Esophagus squamous epithelium (tissue), 5 donors: ENCODE data around the gene DCUN1D2. TPM values are rescaled to one million over a fixed set of nuclear protein-coding genes. Genes with fewer than 3 reads are reported as not detected.

Experiments used
- DNase-seq: peaks from one replicate; lab custom pipeline; 2025; lab: John Stamatoyannopoulos, UW
- H3K27ac ChIP-seq, 4 donors: fragments of 200-600 bp; sonication (generic); one replicate each; pipeline ENCODE4 v1.5.1; 2016 to 2019; ENCODE audit warnings: mild to moderate bottlenecking in 1 of 4
- H3K27me3 ChIP-seq, 4 donors: fragments of 200-600 bp; sonication (generic); 1 replicate in 3 of 4; 2 replicates in 1 of 4; pipeline versions ENCODE4 v1.5.1 to v1.6.0; 2017 to 2021; ENCODE audit warnings: antibody characterized with exemption in 1 of 4
- H3K36me3 ChIP-seq, 3 donors: fragments of 200-600 bp; sonication (generic); one replicate each; pipeline ENCODE4 v1.5.1; 2016 to 2019
- H3K4me1 ChIP-seq, 3 donors: fragments of 200-600 bp; sonication (generic); one replicate each; pipeline ENCODE4 v1.5.1; 2017 to 2019
- H3K4me3 ChIP-seq, 4 donors: fragments of 200-600 bp; sonication (generic); 1 replicate in 3 of 4; 2 replicates in 1 of 4; pipeline ENCODE4 v1.5.1; 2016 to 2019; ENCODE audit warnings: mild to moderate bottlenecking in 2 of 4, moderate library complexity in 1 of 4
- H3K9me3 ChIP-seq, 3 donors: fragments of 200-600 bp; sonication (generic); one replicate each; pipeline ENCODE4 v1.5.1; 2016 to 2019
- CTCF ChIP-seq, 6 experiments: fragments of 450-650 bp in 4 of 6; fragments of 200-600 bp in 2 of 6; sonication (generic) in 2 of 6; IDR thresholded peaks; one replicate each; pipeline ENCODE4 v1.5.1; 2016 to 2019; ENCODE audit warnings: antibody characterized with exemption in 6 of 6, mild to moderate bottlenecking in 4 of 6, moderate library complexity in 4 of 6
- POLR2A ChIP-seq, 4 donors: fragments of 450-650 bp; IDR thresholded peaks; one replicate each; pipeline ENCODE4 v1.6.1; 2017; ENCODE audit warnings: antibody characterized with exemption in 4 of 4, mild to moderate bottlenecking in 4 of 4, moderate library complexity in 3 of 4
- WGBS, 2 donors: methylation state at CpG; one replicate each; pipeline ENCODE4 v1.1.5; 2018; 5-methylcytosine and 5-hydroxymethylcytosine counted together
- intact Hi-C: fragments of 100-400 bp; cut with DNase I; formaldehyde crosslinking; loops from one replicate; pipeline ENCODE4 v1.15.0; 2022
- total RNA-seq, 4 donors: library from RNA; depleted of rRNA; stranded (reverse); fragments of >200 nt; gene quantifications; one replicate each; pipeline ENCODE4 v1.1.0, GENCODE V29; 2016
- donor health status: DM: yes; HTN: yes; CAD: no.

Gene DCUN1D2
- total RNA-seq: 10 to 100 TPM in 1 of 4 donors, 1 to 10 TPM in 3; 4.7 to 14.1 (median 7.7) TPM

GRCh38 chr13:113490496-113491417 lies at the start of gene DCUN1D2:
Gene DCUN1D2 (minus strand): TSS chr13:113490711. CDS start chr13:113490669, 42 bp downstream.
- intact Hi-C loops: no loop called here
- peak within 1 kb of the TSS; percentile 83 to 95 (median 90) for H3K4me3 ChIP-seq
- peak within 1 kb of the TSS; percentile 88 to 94 (median 92) for H3K27ac ChIP-seq
- H3K27me3 ChIP-seq: no peaks in the 10 kb centered on the region
- peaks cover 3 to 9% (median 4%) of the 10 kb centered on the region in 3 donors for H3K36me3 ChIP-seq
- 0 to 4% methylated on average over 5 to 10 of the region's 115 CpGs for WGBS, 2 donors
- TF ChIP-seq POLR2A (IDR thresholded peaks at IDR 0.05) (peak in 3 of 4 donors; percentile 40 to 84 (median 79)), CTCF (IDR thresholded peaks at IDR 0.05) (peak in 1 of 6 experiments; percentile 22)
- H3K4me1 ChIP-seq: peaks cover 30 to 78% (median 32%) of the 10 kb centered on the region in 3 donors
- peak; percentile 27 for DNase-seq
- H3K9me3 ChIP-seq: no peaks in the 10 kb centered on the region

- Histone ChIP-seq H3K4me3 (no peak overlapping the region), H3K27me3 (no peaks in the 10 kb centered on the region), H3K4me1 (peaks cover 0 to 2% (median 0%) of the 10 kb centered on the region in 3 donors), H3K27ac (no peak overlapping the region), H3K9me3 (no peaks in the 10 kb centered on the region), H3K36me3 (peaks cover 0 to 78% (median 0%) of the 10 kb centered on the region in 3 donors)
- intact Hi-C loops: no loop called here
- DNase-seq: no peak
- no peak for TF ChIP-seq POLR2A (IDR thresholded peaks at IDR 0.05)
- TF ChIP-seq CTCF (IDR thresholded peaks at IDR 0.05): no peak
- 91 to 94% methylated on average over 15 of the region's 15 CpGs for WGBS, 2 donors
Observed at GRCh38 chr13:113539822-113540221, 49.3 kb upstream of the DCUN1D2 start.

GRCh38 chr13:113539176-113539575 lies 48.7 kb upstream of the DCUN1D2 start:
- WGBS, 2 donors: 90 to 97% methylated on average over 13 to 18 of the region's 18 CpGs
- Histone ChIP-seq H3K4me3 (no peak overlapping the region), H3K36me3 (peaks cover 0 to 77% (median 0%) of the 10 kb centered on the region in 3 donors)

GRCh38 chr13:113538689-113539058 lies 48.2 kb upstream of the DCUN1D2 start:
- no peak overlapping the region for H3K4me3 ChIP-seq
- intact Hi-C loops: no loop called here
- no peak for TF ChIP-seq CTCF (IDR thresholded peaks at IDR 0.05)
- no peak for TF ChIP-seq POLR2A (IDR thresholded peaks at IDR 0.05)
- H3K9me3 ChIP-seq: no peaks in the 10 kb centered on the region
- 96% methylated on average over 28 of the region's 28 CpGs for WGBS, 2 donors
- DNase-seq: no peak
- no peak overlapping the region for H3K27ac ChIP-seq
- no peaks in the 10 kb centered on the region for H3K27me3 ChIP-seq
- peaks cover 0 to 10% (median 0%) of the 10 kb centered on the region in 3 donors for H3K4me1 ChIP-seq
- peaks cover 0 to 75% (median 0%) of the 10 kb centered on the region in 3 donors for H3K36me3 ChIP-seq

More at GRCh38 chr13:113539176-113539575, 48.7 kb upstream of the DCUN1D2 start:
- no peak for TF ChIP-seq POLR2A (IDR thresholded peaks at IDR 0.05)
- TF ChIP-seq CTCF (IDR thresholded peaks at IDR 0.05): no peak
- peaks cover 0 to 5% (median 0%) of the 10 kb centered on the region in 3 donors for H3K4me1 ChIP-seq
- H3K27me3 ChIP-seq: no peaks in the 10 kb centered on the region
- no peaks in the 10 kb centered on the region for H3K9me3 ChIP-seq
- no peak overlapping the region for H3K27ac ChIP-seq
- intact Hi-C loops: no loop called here
- DNase-seq: no peak
